Stomach smooth muscle (tissue), 2 donors: Measurements from ENCODE around the gene TNNI3.

ENCODE experiments used
- H3K27ac ChIP-seq: one replicate; pipeline ENCODE4 v1.7.0; 2013; ENCODE audit warnings: mild to moderate bottlenecking, low read length, inconsistent platforms
- H3K27me3 ChIP-seq, 2 donors: one replicate each; pipeline ENCODE4 v1.7.0; 2013; ENCODE audit warnings: low read length in 2 of 2; ENCODE audit not compliant: insufficient read depth in 2 of 2, control insufficient read depth in 1 of 2
- H3K36me3 ChIP-seq, 2 donors: one replicate each; pipeline ENCODE4 v1.7.0; 2013; ENCODE audit warnings: low read length in 2 of 2; ENCODE audit not compliant: control insufficient read depth in 2 of 2, insufficient read depth in 2 of 2
- H3K4me1 ChIP-seq: one replicate; pipeline ENCODE4 v1.7.0; 2013; ENCODE audit warnings: low read length; ENCODE audit not compliant: control insufficient read depth, insufficient read depth
- H3K4me3 ChIP-seq, 2 donors: one replicate each; pipeline ENCODE4 v1.7.0; 2013; ENCODE audit warnings: low read length in 2 of 2
- H3K9ac ChIP-seq, 2 donors: one replicate each; pipeline ENCODE4 v1.7.0; 2013; ENCODE audit warnings: low read length in 2 of 2, mild to moderate bottlenecking in 1 of 2
- H3K9me3 ChIP-seq, 2 donors: one replicate each; pipeline ENCODE4 v1.7.0; 2013; ENCODE audit warnings: low read length in 2 of 2; ENCODE audit not compliant: control insufficient read depth in 2 of 2
- donor health status: healthy.
- donor health status: Pancreatic carcinoma.

The TNNI3 gene

GRCh38 chr19:55186080-55186479 lies 28.5 kb upstream of the TNNI3 start:
- no peak overlapping the region for H3K9ac ChIP-seq
- peaks cover 26% of the 10 kb centered on the region in 2 donors for H3K27me3 ChIP-seq
- H3K27ac ChIP-seq, result no peak overlapping the region
- H3K4me3 ChIP-seq, result no peak overlapping the region
- no peaks in the 10 kb centered on the region for H3K9me3 ChIP-seq
- H3K4me1 ChIP-seq, result no peaks in the 10 kb centered on the region
- H3K36me3 ChIP-seq, result no peaks in the 10 kb centered on the region

GRCh38 chr19:55181740-55182139 lies 24.2 kb upstream of the TNNI3 start:
- H3K36me3 ChIP-seq, result no peaks in the 10 kb centered on the region
- peaks cover 62 to 69% of the 10 kb centered on the region in 2 donors for H3K27me3 ChIP-seq
- H3K4me3 ChIP-seq, result no peak overlapping the region
- H3K4me1 ChIP-seq, result peaks cover 10% of the 10 kb centered on the region
- no peak overlapping the region for H3K27ac ChIP-seq
- no peaks in the 10 kb centered on the region for H3K9me3 ChIP-seq
- H3K9ac ChIP-seq, result no peak overlapping the region

- H3K9ac ChIP-seq, result no peak within 1 kb of the TSS
- H3K4me3 ChIP-seq, result peak within 1 kb of the TSS; percentile 66 to 67
- H3K27ac ChIP-seq, result no peak within 1 kb of the TSS
- peaks cover 10% of the 10 kb centered on the region for H3K4me1 ChIP-seq
- no peaks in the 10 kb centered on the region for H3K9me3 ChIP-seq
- no peaks in the 10 kb centered on the region for H3K36me3 ChIP-seq
- H3K27me3 ChIP-seq, result peaks cover 70 to 79% of the 10 kb centered on the region in 2 donors
These were observed 22.3 kb upstream of the TNNI3 start, which contains the start of gene SYT5 for GRCh38 chr19:55179606-55180484. TSS of gene SYT5 (minus strand) at chr19:55180289. CDS start at chr19:55179041, 1,248 bp downstream.

GRCh38 chr19:55178781-55179599 lies 21.5 kb upstream of the TNNI3 start:
- Histone ChIP-seq H3K9ac (no peak overlapping the region), H3K27ac (no peak overlapping the region), H3K4me1 (peaks cover 10% of the 10 kb centered on the region), H3K36me3 (no peaks in the 10 kb centered on the region), H3K27me3 (peaks cover 77 to 87% of the 10 kb centered on the region in 2 donors), H3K9me3 (no peaks in the 10 kb centered on the region), H3K4me3 (peak overlapping the region; percentile 66 to 67)

- no peaks in the 10 kb centered on the region for H3K9me3 ChIP-seq
- H3K27ac ChIP-seq, result no peak overlapping the region
- H3K4me1 ChIP-seq, result peaks cover 26% of the 10 kb centered on the region
- no peak overlapping the region for H3K4me3 ChIP-seq
- H3K27me3 ChIP-seq, result peaks cover 81 to 93% of the 10 kb centered on the region in 2 donors
- no peaks in the 10 kb centered on the region for H3K36me3 ChIP-seq
- no peak overlapping the region for H3K9ac ChIP-seq
These were observed 18.5 kb upstream of the TNNI3 start for GRCh38 chr19:55176076-55176475.

- peaks cover 78 to 91% of the 10 kb centered on the region in 2 donors for H3K27me3 ChIP-seq
- no peak overlapping the region for H3K9ac ChIP-seq
- H3K27ac ChIP-seq, result no peak overlapping the region
- H3K9me3 ChIP-seq, result no peaks in the 10 kb centered on the region
- no peak overlapping the region for H3K4me3 ChIP-seq
- no peaks in the 10 kb centered on the region for H3K36me3 ChIP-seq
- H3K4me1 ChIP-seq, result peaks cover 26% of the 10 kb centered on the region
These were observed 17.8 kb upstream of the TNNI3 start for GRCh38 chr19:55175117-55175867.

- H3K27ac ChIP-seq, result no peak overlapping the region
- peaks cover 79 to 88% of the 10 kb centered on the region in 2 donors for H3K27me3 ChIP-seq
- no peaks in the 10 kb centered on the region for H3K36me3 ChIP-seq
These were observed 17.0 kb upstream of the TNNI3 start for GRCh38 chr19:55174425-55175116.

GRCh38 chr19:55173714-55174409 lies 16.3 kb upstream of the TNNI3 start:
- H3K4me1 ChIP-seq, result peaks cover 18% of the 10 kb centered on the region
- peaks cover 75 to 81% of the 10 kb centered on the region in 2 donors for H3K27me3 ChIP-seq
- H3K36me3 ChIP-seq, result no peaks in the 10 kb centered on the region
- no peak overlapping the region for H3K27ac ChIP-seq
- no peaks in the 10 kb centered on the region for H3K9me3 ChIP-seq
- H3K9ac ChIP-seq, result no peak overlapping the region
- H3K4me3 ChIP-seq, result peak overlapping the region in 1 of 2 donors; percentile 54

More at GRCh38 chr19:55174425-55175116, 17.0 kb upstream of the TNNI3 start:
- Histone ChIP-seq H3K9me3 (no peaks in the 10 kb centered on the region), H3K4me3 (no peak overlapping the region), H3K4me1 (peaks cover 24% of the 10 kb centered on the region), H3K9ac (no peak overlapping the region)

GRCh38 chr19:55173186-55173713 lies 15.7 kb upstream of the TNNI3 start:
- no peaks in the 10 kb centered on the region for H3K9me3 ChIP-seq
- peak overlapping the region in 1 of 2 donors; percentile 54 for H3K4me3 ChIP-seq
- H3K27me3 ChIP-seq, result peaks cover 70 to 75% of the 10 kb centered on the region in 2 donors
- no peaks in the 10 kb centered on the region for H3K36me3 ChIP-seq
- H3K27ac ChIP-seq, result no peak overlapping the region
- H3K9ac ChIP-seq, result no peak overlapping the region
- H3K4me1 ChIP-seq, result peaks cover 16% of the 10 kb centered on the region
